Mononuclear cell (primary cell): ENCODE measurements around the gene SRF. TPM values are rescaled to one million over a fixed set of nuclear protein-coding genes. Genes with fewer than 3 reads are reported as not detected.

Experiments used
- H3K27me3 ChIP-seq: 2 replicates; pipeline ENCODE4 v1.6.0; 2011; ENCODE audit warnings: low read length, control low read depth; ENCODE audit not compliant: insufficient read depth
- H3K4me1 ChIP-seq: 2 replicates; pipeline ENCODE4 v1.5.1; 2011; ENCODE audit warnings: mild to moderate bottlenecking, low read length, control low read depth; ENCODE audit not compliant: insufficient read depth
- H3K4me3 ChIP-seq: 2 replicates; pipeline ENCODE4 v1.5.1; 2011; ENCODE audit warnings: mild to moderate bottlenecking, low read length, moderate library complexity
- H3K9me3 ChIP-seq: 2 replicates; pipeline ENCODE4 v1.5.1; 2011; ENCODE audit warnings: low read depth, mild to moderate bottlenecking, control low read depth, low read length
- total RNA-seq: library from RNA; depleted of rRNA; stranded (reverse); fragments of >200 nt; gene quantifications from one replicate; pipeline ENCODE4 v1.2.3, GENCODE V29; 2012

The SRF gene
- total RNA-seq, 1 donor: 17.0 TPM

GRCh38 chr6:43211955-43212354, 40.9 kb downstream of the SRF start:
- Histone ChIP-seq H3K4me3 (no peak overlapping the region), H3K4me1 (no peaks in the 10 kb centered on the region), H3K9me3 (no peaks in the 10 kb centered on the region), H3K27me3 (no peaks in the 10 kb centered on the region)

- Histone ChIP-seq H3K4me3 (no peak overlapping the region), H3K9me3 (no peaks in the 10 kb centered on the region), H3K27me3 (no peaks in the 10 kb centered on the region), H3K4me1 (no peaks in the 10 kb centered on the region)
These were observed 42.4 kb downstream of the SRF start for GRCh38 chr6:43213431-43213830.

GRCh38 chr6:43215066-43215465, 44.0 kb downstream of the SRF start:
- Histone ChIP-seq H3K9me3 (no peaks in the 10 kb centered on the region), H3K4me3 (no peak overlapping the region), H3K27me3 (no peaks in the 10 kb centered on the region), H3K4me1 (no peaks in the 10 kb centered on the region)

GRCh38 chr6:43216200-43216599, 45.1 kb downstream of the SRF start:
- Histone ChIP-seq H3K9me3 (no peaks in the 10 kb centered on the region), H3K4me1 (no peaks in the 10 kb centered on the region), H3K4me3 (no peak overlapping the region), H3K27me3 (no peaks in the 10 kb centered on the region)

- no peaks in the 10 kb centered on the region for H3K27me3 ChIP-seq
These were observed 46.3 kb downstream of the SRF start for GRCh38 chr6:43217351-43217750.

GRCh38 chr6:43219119-43219518, 48.0 kb downstream of the SRF start:
- H3K9me3 ChIP-seq: no peaks in the 10 kb centered on the region
- H3K4me3 ChIP-seq: no peak overlapping the region
- peaks cover 9% of the 10 kb centered on the region for H3K4me1 ChIP-seq
- H3K27me3 ChIP-seq: no peaks in the 10 kb centered on the region

More at GRCh38 chr6:43217351-43217750, 46.3 kb downstream of the SRF start:
- no peak overlapping the region for H3K4me3 ChIP-seq
- no peaks in the 10 kb centered on the region for H3K9me3 ChIP-seq
- no peaks in the 10 kb centered on the region for H3K4me1 ChIP-seq

- H3K4me1 ChIP-seq: peaks cover 16% of the 10 kb centered on the region
- H3K27me3 ChIP-seq: no peaks in the 10 kb centered on the region
- no peak overlapping the region for H3K4me3 ChIP-seq
- no peaks in the 10 kb centered on the region for H3K9me3 ChIP-seq
These were observed 48.7 kb downstream of the SRF start for GRCh38 chr6:43219814-43220213.

- Histone ChIP-seq H3K27me3 (no peaks in the 10 kb centered on the region), H3K4me1 (peaks cover 23% of the 10 kb centered on the region), H3K4me3 (no peak overlapping the region), H3K9me3 (no peaks in the 10 kb centered on the region)
These were observed 49.4 kb downstream of the SRF start for GRCh38 chr6:43220439-43220951.

GRCh38 chr6:43221046-43221972, 50.2 kb downstream of the SRF start:
- Histone ChIP-seq H3K4me3 (no peak overlapping the region), H3K9me3 (no peaks in the 10 kb centered on the region), H3K4me1 (peaks cover 28% of the 10 kb centered on the region), H3K27me3 (no peaks in the 10 kb centered on the region)

GRCh38 chr6:43222418-43223059, 51.5 kb downstream of the SRF start:
- no peaks in the 10 kb centered on the region for H3K9me3 ChIP-seq
- peaks cover 29% of the 10 kb centered on the region for H3K4me1 ChIP-seq

GRCh38 chr6:43223175-43223574, 52.1 kb downstream of the SRF start:
- Histone ChIP-seq H3K4me3 (no peak overlapping the region), H3K27me3 (no peaks in the 10 kb centered on the region), H3K9me3 (no peaks in the 10 kb centered on the region), H3K4me1 (peaks cover 35% of the 10 kb centered on the region)

More at GRCh38 chr6:43222418-43223059, 51.5 kb downstream of the SRF start:
- no peak overlapping the region for H3K4me3 ChIP-seq
- H3K27me3 ChIP-seq: no peaks in the 10 kb centered on the region

- Histone ChIP-seq H3K4me3 (no peak overlapping the region), H3K4me1 (peaks cover 49% of the 10 kb centered on the region), H3K27me3 (peaks cover 4% of the 10 kb centered on the region)
These were observed 55.3 kb downstream of the SRF start for GRCh38 chr6:43226192-43226851.

GRCh38 chr6:43228951-43229802, 58.1 kb downstream of the SRF start, which contains the start of gene DNPH1:
DNPH1 (minus strand) TSS chr6:43229481; CDS start chr6:43229456, 25 bp downstream.
- Histone ChIP-seq H3K4me1 (peaks cover 39% of the 10 kb centered on the region), H3K27me3 (peaks cover 4% of the 10 kb centered on the region), H3K4me3 (peak within 1 kb of the TSS; percentile 53), H3K9me3 (no peaks in the 10 kb centered on the region)

More at GRCh38 chr6:43226192-43226851, 55.3 kb downstream of the SRF start:
- no peaks in the 10 kb centered on the region for H3K9me3 ChIP-seq
